B cell (primary cell): ENCODE measurements around the gene SZT2.

Experiments
- EZH2 ChIP-seq: IDR thresholded peaks from 2 replicates; pipeline ENCODE4 v1.6.1; 2012; ENCODE audit warnings: borderline replicate concordance, low read depth, mild to moderate bottlenecking, moderate library complexity, low read length; ENCODE audit not compliant: insufficient read depth, poor library complexity, severe bottlenecking
- TF ChIP-seq, protein P1 (sequence below): fragments of 200-600 bp; IDR thresholded peaks from one replicate; pipeline ENCODE4 v1.8.0; 2022; ENCODE audit warnings: antibody characterized with exemption, mild to moderate bottlenecking

DNA sequence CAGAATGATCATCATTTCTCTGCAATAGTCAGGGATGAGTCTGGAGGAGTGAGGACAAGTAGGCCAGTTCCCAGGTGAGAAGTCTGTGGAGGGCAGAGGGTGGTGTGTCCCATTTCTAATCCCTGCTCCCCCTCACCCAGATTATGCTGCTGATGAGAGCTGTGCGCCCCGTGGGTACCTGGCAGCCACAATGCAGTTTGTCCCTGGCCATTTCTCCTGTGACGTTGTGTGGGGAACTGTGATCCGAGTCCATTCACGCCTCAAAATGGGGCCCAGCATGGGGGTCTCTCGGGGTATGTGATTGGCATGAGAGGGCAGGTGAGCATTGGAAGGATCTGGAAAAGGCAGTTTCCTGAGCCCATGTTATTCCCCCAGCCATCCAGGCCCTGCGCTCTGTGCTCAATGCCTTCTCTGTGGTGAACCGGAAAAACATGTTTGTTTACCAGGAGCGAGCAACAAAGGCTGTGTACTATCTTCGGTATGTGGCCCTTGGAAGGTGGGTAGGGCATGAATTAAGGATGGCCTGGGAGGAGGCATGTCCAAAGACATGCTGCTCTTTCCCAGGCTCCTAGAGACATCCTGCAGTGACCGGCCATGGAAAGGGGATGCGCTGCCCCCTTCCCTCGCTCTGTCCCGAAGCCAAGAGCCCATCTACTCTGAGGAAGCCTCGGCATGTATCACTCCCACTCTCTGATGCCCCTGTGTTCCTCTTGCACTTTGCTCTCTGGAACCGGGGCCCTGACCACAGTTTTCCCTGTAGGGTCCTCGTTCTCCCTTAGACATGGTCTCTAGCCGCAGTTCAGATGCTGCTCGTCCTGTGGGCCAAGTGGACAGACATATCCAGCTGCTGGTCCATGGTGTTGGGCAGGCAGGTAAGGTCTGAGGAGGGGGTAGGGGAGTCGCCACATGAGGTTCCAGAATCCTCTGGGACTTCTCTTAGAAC lies 47.6 kb downstream of the SZT2 start:
- TF ChIP-seq, protein P1, sequence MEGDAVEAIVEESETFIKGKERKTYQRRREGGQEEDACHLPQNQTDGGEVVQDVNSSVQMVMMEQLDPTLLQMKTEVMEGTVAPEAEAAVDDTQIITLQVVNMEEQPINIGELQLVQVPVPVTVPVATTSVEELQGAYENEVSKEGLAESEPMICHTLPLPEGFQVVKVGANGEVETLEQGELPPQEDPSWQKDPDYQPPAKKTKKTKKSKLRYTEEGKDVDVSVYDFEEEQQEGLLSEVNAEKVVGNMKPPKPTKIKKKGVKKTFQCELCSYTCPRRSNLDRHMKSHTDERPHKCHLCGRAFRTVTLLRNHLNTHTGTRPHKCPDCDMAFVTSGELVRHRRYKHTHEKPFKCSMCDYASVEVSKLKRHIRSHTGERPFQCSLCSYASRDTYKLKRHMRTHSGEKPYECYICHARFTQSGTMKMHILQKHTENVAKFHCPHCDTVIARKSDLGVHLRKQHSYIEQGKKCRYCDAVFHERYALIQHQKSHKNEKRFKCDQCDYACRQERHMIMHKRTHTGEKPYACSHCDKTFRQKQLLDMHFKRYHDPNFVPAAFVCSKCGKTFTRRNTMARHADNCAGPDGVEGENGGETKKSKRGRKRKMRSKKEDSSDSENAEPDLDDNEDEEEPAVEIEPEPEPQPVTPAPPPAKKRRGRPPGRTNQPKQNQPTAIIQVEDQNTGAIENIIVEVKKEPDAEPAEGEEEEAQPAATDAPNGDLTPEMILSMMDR: no peak
- TF ChIP-seq EZH2: no peak
